HG03575 (cell line): ENCODE measurements around the gene OR8B2.
"Not testable (repeated sequence)": the region's sequence is repeated elsewhere in the genome, so short reads cannot be mapped to it uniquely, and the experiment has no call there.

Experiments
- ATAC-seq: cut with Tn5 transposase; IDR thresholded peaks from one replicate; pipeline ENCODE4 v1.9.1; 2021; ENCODE audit not compliant: unreplicated experiment, insufficient number of reproducible peaks, low FRiP score; ENCODE audit errors: extremely low read depth

Gene OR8B2, protein sequence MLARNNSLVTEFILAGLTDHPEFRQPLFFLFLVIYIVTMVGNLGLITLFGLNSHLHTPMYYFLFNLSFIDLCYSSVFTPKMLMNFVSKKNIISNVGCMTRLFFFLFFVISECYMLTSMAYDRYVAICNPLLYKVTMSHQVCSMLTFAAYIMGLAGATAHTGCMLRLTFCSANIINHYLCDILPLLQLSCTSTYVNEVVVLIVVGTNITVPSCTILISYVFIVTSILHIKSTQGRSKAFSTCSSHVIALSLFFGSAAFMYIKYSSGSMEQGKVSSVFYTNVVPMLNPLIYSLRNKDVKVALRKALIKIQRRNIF

DNA sequence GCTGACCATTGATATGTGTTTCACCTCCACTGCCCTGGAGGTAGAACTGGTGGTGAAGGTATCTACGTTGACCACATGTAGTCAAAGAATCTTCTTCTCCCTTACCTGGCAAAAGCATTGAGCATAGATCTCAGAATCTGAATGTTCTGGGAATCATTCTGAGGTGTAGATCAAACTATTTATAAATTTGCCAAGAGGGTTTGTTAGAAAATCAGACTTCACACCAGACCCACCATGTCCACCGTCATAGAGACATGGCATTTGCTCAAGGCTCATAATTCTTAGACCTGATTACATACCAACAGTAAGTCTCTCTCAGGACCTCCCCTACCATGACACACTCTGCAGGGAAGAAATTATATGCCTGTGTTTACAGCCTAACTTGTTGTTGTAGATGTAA is at the start of gene OR8B2:
Gene OR8B2, minus strand, starts transcription at position 101 of the 400 bp plus-strand sequence. CDS start 1,156 bp downstream, outside the sequence.
- no peak for ATAC-seq

- no peak for ATAC-seq
Observed at GRCh38 chr11:124429599-124429998, 45.3 kb upstream of the OR8B2 start.

GRCh38 chr11:124424384-124424921 is 40.2 kb upstream of the OR8B2 start, which contains the start of gene OR8B4:
TSS of gene OR8B4 (minus strand) at chr11:124424871. CDS start at chr11:124424871, 0 bp downstream.
- ATAC-seq = no peak

DNA sequence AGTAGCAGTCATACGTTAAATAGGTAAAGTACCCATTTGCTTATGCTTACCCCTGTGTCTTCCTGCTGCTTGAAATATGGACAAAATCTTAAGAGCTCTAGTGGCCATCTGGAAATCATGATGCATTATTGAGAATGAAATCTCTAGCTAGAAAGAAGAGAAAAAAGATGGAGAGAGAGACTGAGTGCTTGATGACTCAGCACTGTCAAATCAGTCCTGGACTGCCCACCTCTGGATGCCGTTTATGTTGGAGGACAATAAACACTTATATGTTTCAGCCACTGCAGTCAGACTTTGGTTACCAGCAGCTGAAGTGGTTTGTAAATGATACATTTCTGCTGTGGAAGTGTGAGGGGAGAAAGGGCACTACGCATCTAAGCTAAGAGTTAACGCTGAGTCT is 36.7 kb upstream of the OR8B2 start:
- no peak for ATAC-seq

- no peak for ATAC-seq
Observed at GRCh38 chr11:124415356-124415923, 31.1 kb upstream of the OR8B2 start.

- no peak for ATAC-seq
Observed at GRCh38 chr11:124409906-124410305, 25.6 kb upstream of the OR8B2 start.

DNA sequence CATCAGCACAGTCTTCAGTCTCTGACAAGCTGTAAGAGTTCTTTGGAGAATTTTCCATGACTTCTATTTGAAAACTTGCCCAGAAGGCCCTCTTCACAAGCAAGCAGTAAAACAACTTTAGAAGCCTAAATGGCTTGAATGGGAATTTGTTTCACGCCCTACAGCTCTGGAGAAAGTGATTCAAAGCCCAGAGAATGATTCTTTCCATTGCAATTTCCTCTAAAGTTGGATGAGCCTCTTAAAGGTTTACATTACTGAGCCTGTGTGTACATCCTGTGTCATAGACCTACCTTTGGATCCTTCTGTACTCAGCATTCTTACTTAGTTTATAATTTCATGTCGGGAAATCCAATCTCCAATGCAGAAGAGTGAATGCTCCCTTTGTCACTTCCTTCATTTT is 21.3 kb upstream of the OR8B2 start:
- ATAC-seq = no peak

GRCh38 chr11:124403186-124403585 is 18.9 kb upstream of the OR8B2 start:
- not testable (repeated sequence) for ATAC-seq

GRCh38 chr11:124402326-124402922 is 18.1 kb upstream of the OR8B2 start:
- peak; percentile 85 for ATAC-seq

DNA sequence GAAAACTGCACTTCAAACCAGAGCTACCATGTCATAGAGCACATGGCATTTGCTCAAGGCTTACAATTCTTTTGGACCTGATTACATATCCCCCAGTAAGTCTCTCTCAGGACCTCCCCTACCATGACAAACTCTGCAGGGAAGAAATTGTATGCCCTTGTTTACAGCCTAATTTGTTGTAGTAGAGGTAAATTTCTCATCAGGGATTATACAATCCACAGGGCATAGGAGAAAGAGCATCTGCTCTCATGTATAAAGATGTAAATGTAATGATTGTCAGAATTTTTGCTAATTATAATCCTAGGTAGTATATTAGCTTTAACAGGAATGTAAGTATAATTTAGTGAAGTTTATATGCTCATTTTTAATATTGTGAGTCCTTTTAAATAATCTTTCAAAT is 14.6 kb upstream of the OR8B2 start, which contains the start of gene OR8B3:
Gene OR8B3, minus strand, starts transcription at position 101 of the 400 bp plus-strand sequence. CDS start 1,673 bp downstream, outside the sequence.
- ATAC-seq = no peak

GRCh38 chr11:124396847-124397246 is 12.5 kb upstream of the OR8B2 start:
- ATAC-seq = not testable (repeated sequence)

DNA sequence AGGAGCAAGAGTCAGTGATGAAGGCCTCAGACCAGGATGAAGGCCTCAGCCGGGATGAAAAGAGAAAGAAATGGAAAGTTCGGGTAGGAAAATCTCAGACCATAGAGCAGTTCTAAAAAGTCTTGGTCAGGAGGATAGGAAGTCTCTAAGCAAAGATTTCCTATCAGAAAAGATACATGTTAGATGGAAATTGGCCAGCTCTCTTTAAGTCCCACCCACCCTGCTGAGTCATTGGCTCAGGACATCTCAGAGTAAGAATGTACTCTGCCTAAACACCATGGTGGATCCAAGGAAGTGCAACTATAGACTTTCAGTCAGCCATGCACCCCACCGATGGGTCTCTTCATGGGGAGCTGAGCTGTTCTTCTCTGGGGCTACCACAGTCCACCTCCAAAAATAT is 10.1 kb upstream of the OR8B2 start:
- no peak for ATAC-seq

DNA sequence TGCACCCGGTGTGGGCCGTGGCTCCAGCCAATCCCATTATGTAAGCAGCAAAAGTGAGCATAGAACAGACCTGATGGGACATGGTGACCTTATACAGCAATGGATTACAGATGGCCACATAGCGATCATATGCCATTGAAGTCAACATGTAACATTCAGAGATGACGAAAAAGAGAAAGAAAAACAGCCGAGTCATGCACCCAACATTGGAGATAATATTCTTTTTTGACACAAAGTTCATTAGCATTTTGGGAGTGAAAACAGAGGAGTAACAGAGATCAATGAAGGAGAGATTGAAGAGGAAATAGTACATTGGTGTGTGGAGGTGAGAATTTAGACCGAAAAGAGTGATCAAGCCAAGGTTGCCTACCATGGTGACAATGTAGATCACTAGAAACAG is 1.4 kb downstream of the OR8B2 start:
- ATAC-seq = not testable (repeated sequence)

GRCh38 chr11:124380585-124380984 is 3.7 kb downstream of the OR8B2 start:
- ATAC-seq = no peak

DNA sequence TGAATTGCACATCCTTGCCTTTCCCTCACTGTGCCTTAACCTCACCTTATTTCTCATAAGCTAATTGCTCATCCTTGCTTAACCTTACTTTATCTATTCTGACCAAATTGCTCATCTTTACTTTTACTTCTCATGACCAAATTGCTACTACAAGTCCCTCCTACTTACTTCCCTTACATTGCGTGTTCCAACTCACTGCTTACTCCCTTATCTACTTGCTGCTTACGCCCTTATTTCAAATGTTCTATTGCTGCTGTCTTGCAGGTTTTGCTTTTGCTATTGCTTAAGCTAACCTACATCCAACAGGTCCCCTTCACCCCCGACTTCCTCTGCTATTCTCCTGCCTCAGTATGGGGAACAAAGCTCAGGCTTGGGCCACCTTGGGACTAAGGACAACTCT is 8.0 kb downstream of the OR8B2 start:
- no peak for ATAC-seq

DNA sequence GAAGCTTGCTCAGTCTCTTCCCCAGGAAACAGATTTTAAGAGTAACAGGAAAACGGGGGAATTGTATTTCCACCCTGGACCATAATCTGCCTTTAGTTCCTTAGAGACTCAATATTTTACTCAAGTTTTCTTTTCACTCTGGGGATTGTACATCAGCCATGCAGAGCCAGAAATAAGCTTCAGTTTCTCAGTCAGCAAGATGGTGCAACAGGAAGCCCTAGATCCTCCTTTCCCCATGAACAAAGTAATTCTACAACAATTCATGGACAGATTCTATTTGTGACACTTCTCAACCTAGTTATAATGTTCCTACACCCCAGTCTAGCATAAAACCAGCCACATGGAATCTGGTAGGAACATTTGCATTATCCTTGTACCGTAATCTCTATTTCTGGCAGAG is 24.7 kb downstream of the OR8B2 start:
- ATAC-seq = no peak

DNA sequence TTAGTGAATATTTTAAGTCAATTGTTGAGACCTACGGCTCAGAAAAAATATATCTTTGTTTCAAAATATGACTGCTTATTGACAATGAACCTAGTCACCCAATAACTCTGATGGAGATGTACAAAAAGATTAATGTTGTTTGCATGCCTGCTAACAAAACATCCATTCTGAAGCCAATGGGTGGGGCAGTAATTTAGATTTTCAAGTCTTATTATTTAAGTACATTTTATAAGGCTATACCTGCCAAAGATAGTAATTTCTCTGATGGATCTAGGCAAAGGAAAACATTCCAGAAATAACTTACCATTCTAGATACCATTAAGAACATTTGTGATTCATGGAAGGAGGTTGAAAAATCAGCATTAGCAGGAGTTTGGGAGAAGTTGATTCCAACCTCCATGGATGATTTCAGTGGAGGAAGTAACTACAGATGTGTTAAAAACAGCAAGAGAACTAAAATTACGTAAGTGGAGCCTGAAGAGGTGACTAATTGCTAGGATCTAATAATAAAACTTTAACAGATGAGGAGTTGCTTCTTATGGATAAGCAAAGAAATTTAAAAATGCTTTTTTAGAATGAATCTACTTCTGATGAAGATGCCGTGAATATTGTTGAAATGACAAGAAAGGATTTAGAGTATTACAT is 37.9 kb downstream of the OR8B2 start:
- ATAC-seq = no peak

DNA sequence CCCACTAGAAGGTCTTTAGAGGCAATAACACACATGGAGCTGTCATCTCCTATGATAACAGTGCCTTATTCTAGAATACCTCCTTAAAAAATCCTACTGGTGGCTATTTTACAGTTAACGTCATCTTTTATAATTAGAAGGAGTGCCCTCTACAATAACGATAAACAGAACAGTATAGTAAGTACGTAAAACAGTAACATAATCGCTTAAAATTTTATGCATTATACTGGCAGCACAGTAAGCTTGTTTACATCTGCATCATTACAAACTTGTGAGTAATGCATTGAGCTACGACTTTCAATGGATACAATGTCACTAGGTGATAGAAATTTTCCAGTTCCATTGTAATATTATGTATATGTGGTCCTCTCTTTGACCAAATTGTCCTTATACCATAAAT is 40.0 kb downstream of the OR8B2 start:
- no peak for ATAC-seq

GRCh38 chr11:124340142-124340447 is 44.2 kb downstream of the OR8B2 start:
- no peak for ATAC-seq
